ENCODE data around the gene PARP1.

Gene PARP1

DNA sequence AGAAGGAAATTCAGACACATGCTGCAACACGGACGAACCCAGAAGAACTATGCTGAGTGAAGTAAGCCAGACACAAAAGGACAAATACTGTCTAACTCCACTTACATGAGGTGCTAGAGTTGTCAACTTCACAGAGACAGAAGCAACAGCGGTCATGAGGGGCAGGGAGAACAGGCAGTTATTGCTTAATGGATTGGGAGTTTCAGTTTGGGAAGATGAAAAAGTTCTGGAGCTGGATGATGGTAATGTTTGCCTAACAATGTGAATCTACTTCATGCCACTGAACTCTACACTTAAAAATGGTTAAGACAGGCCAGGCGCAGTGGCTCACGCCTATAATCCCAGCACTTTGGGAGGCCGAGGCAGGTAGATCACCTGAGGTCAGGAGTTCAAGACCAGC is 12.1 kb downstream of the PARP1 start:
- intact Hi-C loops (cut with DNase I), result no loop called here

DNA sequence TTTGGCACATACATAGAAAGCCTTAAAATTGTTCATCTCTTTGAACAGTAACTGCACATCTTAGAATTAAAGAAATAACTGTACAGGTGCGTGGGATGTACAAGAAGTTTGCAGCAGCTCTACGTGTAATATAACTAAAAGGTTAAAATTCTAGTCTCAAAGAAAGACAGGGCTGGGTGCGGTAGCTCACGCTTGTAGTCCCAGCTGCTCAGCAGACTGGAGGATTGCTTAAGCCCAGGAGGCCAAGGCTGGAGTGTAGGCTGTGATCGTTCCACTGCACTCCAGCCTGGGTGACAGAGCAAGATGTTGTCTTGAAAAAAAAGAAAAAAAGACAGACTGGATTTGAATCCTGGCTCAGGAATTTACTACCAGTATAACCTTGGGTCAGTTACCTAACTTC is 13.4 kb downstream of the PARP1 start:
- intact Hi-C loops (cut with DNase I), result no loop called here
- DNase-seq, result peak in 5 of 42 donors; percentile 30 to 64 (median 39)

More for the DNA sequence above, 12.1 kb downstream of the PARP1 start:
- DNase-seq, result no peak

- no peak for DNase-seq
- intact Hi-C loops (cut with DNase I), result no loop called here
Measured at GRCh38 chr1:226390681-226391080, 17.2 kb downstream of the PARP1 start.

DNA sequence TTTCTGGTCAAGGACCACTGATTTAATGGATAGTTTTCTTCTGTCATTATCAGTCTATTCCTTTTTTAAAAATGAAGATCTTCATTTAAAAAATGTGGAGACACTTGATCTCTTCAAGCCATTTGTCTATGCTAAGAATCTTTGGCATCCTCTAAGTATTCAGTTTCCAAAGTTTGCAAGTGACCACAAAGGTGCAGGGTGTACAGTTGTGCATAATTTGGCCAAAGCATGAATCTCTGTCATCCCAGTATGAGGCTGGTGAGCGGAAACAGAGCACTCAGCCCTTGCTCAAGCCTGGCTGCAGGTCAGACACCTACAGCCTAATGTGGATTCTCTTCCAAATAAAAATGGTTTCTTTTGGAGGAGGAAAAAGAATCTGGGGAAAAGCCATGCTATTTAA is 19.8 kb downstream of the PARP1 start:
- intact Hi-C loops (cut with DNase I), result no loop called here
- no peak for DNase-seq

GRCh38 chr1:226384717-226385116 is 23.2 kb downstream of the PARP1 start:
- no peak for DNase-seq

GRCh38 chr1:226384040-226384439 is 23.9 kb downstream of the PARP1 start:
- no peak for DNase-seq
- intact Hi-C loops (cut with DNase I), result no loop called here

More at GRCh38 chr1:226384717-226385116, 23.2 kb downstream of the PARP1 start:
- intact Hi-C loops (cut with DNase I), result no loop called here

DNA sequence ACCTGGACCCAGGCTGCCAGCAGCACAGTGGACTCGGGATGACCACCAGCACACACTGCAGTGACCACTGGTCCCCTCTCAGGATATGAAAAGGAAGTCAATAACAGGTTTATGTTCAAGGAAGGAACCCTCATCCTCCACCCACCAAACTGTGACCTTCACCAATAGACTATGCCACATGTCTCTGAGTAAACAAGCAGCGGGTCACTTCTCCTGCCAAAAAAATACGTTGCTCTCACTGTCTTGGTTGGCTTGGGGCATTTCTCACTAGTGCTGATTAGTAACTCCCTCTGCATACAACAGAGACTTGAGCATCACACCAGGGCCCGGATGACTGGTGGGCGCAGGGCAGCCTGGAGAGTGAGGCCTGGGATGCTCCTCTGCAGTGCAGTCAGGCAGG is 25.9 kb downstream of the PARP1 start:
- DNase-seq, result no peak
- intact Hi-C loops (cut with DNase I), result no loop called here

- DNase-seq, result no peak
- intact Hi-C loops (cut with DNase I), result no loop called here
Measured at GRCh38 chr1:226381226-226381998, 26.5 kb downstream of the PARP1 start.

GRCh38 chr1:226378071-226378470 is 29.8 kb downstream of the PARP1 start:
- intact Hi-C loops (cut with DNase I), result no loop called here

DNA sequence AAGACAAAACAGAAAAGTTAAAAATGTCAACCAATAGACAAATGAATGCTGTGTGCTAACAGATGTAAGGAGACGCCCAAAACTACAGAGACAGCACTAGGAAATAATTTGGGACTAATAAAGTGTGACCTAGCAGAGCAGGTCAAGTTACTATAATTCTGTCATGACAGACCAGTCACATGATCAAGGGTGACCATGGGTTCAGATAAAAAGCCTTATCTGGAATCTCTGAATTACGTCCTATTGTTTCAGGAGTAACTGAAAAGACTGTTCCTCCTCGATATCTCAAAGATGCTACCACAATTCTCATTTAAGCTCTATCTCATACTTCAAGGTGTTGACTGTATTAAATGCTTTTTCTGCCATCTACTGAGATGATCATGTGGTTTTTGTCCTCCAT is 31.6 kb downstream of the PARP1 start:
- no peak for DNase-seq
- intact Hi-C loops (cut with DNase I), result no loop called here

More at GRCh38 chr1:226378071-226378470, 29.8 kb downstream of the PARP1 start:
- DNase-seq, result no peak

DNA sequence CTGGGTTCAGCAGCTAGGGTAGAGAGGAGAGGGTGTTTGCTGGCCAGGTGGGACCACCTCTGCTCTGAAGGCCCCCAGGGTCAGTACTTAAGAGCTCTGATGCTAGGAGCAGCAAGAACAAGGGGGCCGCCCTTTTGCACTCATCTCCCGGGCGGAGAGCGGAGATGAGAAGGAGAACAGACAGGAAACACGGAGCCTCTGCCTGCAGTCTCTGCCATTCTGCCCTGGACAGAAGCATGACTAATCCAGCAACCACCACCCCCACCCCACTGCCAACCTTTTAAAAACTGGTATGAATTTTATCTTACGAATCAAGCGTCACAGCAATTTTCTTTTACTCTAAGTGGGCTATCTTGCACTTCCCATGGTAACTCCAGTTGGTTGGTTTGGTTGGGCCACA is 34.5 kb downstream of the PARP1 start:
- intact Hi-C loops (cut with DNase I), result no loop called here
- DNase-seq, result peak in 4 of 42 donors; percentile 22 to 55 (median 32)

GRCh38 chr1:226372885-226373284 is 35.0 kb downstream of the PARP1 start:
- intact Hi-C loops (cut with DNase I), result no loop called here
- DNase-seq, result peak in 4 of 42 donors; percentile 18 to 47 (median 28)

- DNase-seq, result no peak
- intact Hi-C loops (cut with DNase I), result no loop called here
Measured at GRCh38 chr1:226371866-226372490, 35.9 kb downstream of the PARP1 start.

DNA sequence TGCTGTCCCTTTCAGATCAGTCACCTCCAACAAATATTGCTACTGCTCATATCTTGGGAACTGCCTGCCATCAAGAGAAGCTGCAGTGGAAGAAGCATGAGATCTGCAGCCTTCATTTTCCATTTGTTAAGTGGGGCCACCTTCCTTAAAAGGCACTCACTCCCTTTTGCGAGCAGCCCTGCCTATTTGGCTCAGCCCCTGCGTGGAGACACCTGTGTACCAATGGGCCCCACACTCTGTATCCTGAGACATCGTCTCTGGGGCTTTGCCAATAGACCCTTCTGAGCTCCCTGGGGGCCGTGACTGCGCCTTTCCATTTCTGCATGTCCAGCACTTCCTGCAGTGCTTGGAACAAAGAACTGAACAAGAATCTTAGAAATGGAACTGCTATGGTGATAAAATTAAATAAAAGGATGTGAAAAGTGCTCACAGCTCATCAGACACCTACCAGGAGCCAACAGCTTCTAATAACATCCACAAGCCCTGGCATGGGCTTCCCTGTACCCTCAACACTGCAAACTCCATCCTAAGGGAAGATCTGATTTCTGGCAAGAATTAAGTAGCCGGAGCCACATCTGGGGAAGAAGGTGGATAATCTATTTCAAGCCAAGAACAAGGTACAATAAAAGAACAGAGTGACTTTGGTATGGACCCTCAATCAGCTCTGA is 36.7 kb downstream of the PARP1 start:
- intact Hi-C loops (cut with DNase I), result no loop called here
- DNase-seq, result no peak

- no peak for DNase-seq
Measured at GRCh38 chr1:226370144-226370923, 37.6 kb downstream of the PARP1 start.

GRCh38 chr1:226369110-226369509 is 38.8 kb downstream of the PARP1 start:
- no peak for DNase-seq

More at GRCh38 chr1:226370144-226370923, 37.6 kb downstream of the PARP1 start:
- intact Hi-C loops (cut with DNase I), result no loop called here

GRCh38 chr1:226366290-226366689 is 41.6 kb downstream of the PARP1 start:
- DNase-seq, result no peak
- intact Hi-C loops (cut with DNase I), result no loop called here

More at GRCh38 chr1:226369110-226369509, 38.8 kb downstream of the PARP1 start:
- intact Hi-C loops (cut with DNase I), result no loop called here

DNA sequence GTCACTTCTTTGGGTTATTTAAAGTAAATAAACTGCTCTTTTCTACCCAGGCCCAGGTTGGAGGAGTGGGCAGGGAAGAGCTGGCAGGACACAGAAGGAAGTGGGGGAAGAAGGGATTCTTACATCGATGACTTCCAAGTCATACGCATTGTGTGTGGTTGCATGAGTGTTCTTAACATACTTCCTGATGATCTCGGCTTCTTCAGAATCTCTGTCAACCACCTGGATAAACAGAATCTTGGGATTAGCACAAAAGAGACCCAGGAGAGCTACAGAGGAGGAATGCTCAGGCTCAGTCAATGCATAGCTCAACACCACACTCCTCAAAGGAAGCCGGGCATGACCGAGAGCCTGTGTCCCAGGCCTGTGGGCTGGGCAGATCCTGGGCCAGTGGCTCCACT is 42.1 kb downstream of the PARP1 start:
- intact Hi-C loops (cut with DNase I), result no loop called here
- no peak for DNase-seq

DNA sequence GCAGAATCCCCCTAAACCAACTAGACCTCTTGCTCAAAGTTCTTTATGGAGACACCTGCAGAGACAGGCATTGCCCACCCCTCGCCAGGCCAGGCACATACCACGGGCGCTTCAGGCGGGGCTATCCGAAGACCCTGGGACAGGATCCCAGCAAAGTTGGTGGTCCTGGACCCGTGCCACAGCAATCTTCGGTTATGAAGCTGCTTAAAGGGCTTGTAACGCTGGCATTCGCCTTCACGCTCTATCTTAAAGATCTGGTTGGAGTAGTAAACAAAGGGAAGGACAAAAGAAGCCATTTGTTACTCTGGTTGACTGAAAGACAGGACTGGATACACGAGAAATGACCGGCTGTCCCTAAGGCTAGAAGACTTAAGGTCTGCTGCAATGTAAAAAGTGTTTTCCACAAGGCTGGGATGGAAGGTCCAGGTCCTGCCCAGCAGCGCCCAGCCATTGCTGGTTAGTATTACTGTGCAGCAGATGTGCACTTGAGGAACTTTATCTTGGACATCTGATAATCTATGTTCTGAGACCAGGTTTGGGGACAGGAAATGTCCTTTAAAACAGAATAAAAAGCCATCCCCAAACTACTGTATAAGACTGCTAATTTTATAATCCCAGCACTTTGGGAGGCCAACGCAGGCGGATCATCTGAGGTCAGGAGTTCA is 42.9 kb downstream of the PARP1 start:
- no peak for DNase-seq
- intact Hi-C loops (cut with DNase I), result no loop called here

All from head of caudate nucleus (tissue), 42 donors.